Smooth muscle cell (in vitro differentiated cells): ENCODE results near the gene OTOA. TPM values are rescaled to one million over a fixed set of nuclear protein-coding genes. Genes with fewer than 3 reads are reported as not detected.
"Not testable (repeated sequence)": the region's sequence is repeated elsewhere in the genome, so short reads cannot be mapped to it uniquely, and the experiment has no call there.

ENCODE experiments used
- DNase-seq: peaks from one replicate; lab custom pipeline; 2025; ENCODE audit not compliant: unreplicated experiment; lab: John Stamatoyannopoulos, UW
- H2AFZ ChIP-seq: fragments of 200-600 bp; sonication (generic); 2 replicates; pipeline ENCODE4 v1.6.0; 2016; ENCODE audit warnings: antibody characterized with exemption, low read depth, mild to moderate bottlenecking
- H3F3A ChIP-seq: fragments of 200-600 bp; sonication (generic); 2 replicates; pipeline ENCODE4 v1.6.0; 2017; ENCODE audit warnings: antibody characterized with exemption, low read depth
- H3K27ac ChIP-seq: fragments of 200-600 bp; sonication (generic); 2 replicates; pipeline ENCODE4 v1.5.1; 2016; ENCODE audit warnings: low read depth, mild to moderate bottlenecking
- H3K27me3 ChIP-seq: fragments of 200-600 bp; sonication (generic); 2 replicates; pipeline ENCODE4 v1.6.1; 2016; ENCODE audit warnings: low read depth, mild to moderate bottlenecking
- H3K36me3 ChIP-seq: fragments of 200-600 bp; sonication (generic); 2 replicates; pipeline ENCODE4 v1.5.1; 2016; ENCODE audit warnings: low read depth
- H3K4me1 ChIP-seq: fragments of 200-600 bp; sonication (generic); 2 replicates; pipeline ENCODE4 v1.5.1; 2016; ENCODE audit warnings: low read depth
- H3K4me2 ChIP-seq: fragments of 200-600 bp; sonication (generic); 2 replicates; pipeline ENCODE4 v1.6.0; 2016; ENCODE audit warnings: mild to moderate bottlenecking
- H3K4me3 ChIP-seq: fragments of 200-600 bp; sonication (generic); 2 replicates; pipeline ENCODE4 v1.5.1; 2016; ENCODE audit warnings: mild to moderate bottlenecking
- H3K79me2 ChIP-seq: fragments of 200-600 bp; sonication (generic); 2 replicates; pipeline ENCODE4 v1.6.0; 2016; ENCODE audit warnings: low read depth, mild to moderate bottlenecking
- H3K9ac ChIP-seq: fragments of 200-600 bp; sonication (generic); 2 replicates; pipeline ENCODE4 v1.6.0; 2016; ENCODE audit warnings: low read depth
- H3K9me3 ChIP-seq: fragments of 200-600 bp; sonication (generic); replicated peaks from 2 replicates; pipeline ENCODE4 v1.5.1; 2016; ENCODE audit warnings: low read depth
- H4K20me1 ChIP-seq: fragments of 200-600 bp; sonication (generic); 2 replicates; pipeline ENCODE4 v1.6.0; 2016; ENCODE audit warnings: low read depth
- CTCF ChIP-seq: fragments of 200-600 bp; sonication (generic); IDR thresholded peaks from 2 replicates; pipeline ENCODE4 v1.5.1; 2017; ENCODE audit warnings: borderline replicate concordance, mild to moderate bottlenecking, antibody characterized with exemption; ENCODE audit not compliant: insufficient read depth, poor library complexity, severe bottlenecking
- WGBS: methylation state at CpG from one replicate; pipeline ENCODE4 v1.1.7; 2016; ENCODE audit warnings: low lambda C conversion rate; 5-methylcytosine and 5-hydroxymethylcytosine counted together
- polyA plus RNA-seq: library from polyadenylated mRNA; unstranded; fragments of >200 nt; fragmentation: Nextera tagmentation; extraction: Ambion mirVana; gene quantifications from 2 replicates; pipeline ENCODE4 v1.2.1, GENCODE V29; 2016
- total RNA-seq: library from RNA; depleted of rRNA; stranded (reverse); fragments of >200 nt; gene quantifications from 2 replicates; pipeline ENCODE4 v1.2.3, GENCODE V29; 2014

OTOA gene
- total and polyA plus RNA-seq, 2 experiments from 2014 or later = not detected

GRCh38 chr16:21626659-21627277 lies 37.0 kb upstream of the OTOA start:
- Histone ChIP-seq H3K9ac (peak overlapping the region; percentile 79), H3K4me2 (peak overlapping the region; percentile 78), H2AFZ (no peak overlapping the region)

DNA sequence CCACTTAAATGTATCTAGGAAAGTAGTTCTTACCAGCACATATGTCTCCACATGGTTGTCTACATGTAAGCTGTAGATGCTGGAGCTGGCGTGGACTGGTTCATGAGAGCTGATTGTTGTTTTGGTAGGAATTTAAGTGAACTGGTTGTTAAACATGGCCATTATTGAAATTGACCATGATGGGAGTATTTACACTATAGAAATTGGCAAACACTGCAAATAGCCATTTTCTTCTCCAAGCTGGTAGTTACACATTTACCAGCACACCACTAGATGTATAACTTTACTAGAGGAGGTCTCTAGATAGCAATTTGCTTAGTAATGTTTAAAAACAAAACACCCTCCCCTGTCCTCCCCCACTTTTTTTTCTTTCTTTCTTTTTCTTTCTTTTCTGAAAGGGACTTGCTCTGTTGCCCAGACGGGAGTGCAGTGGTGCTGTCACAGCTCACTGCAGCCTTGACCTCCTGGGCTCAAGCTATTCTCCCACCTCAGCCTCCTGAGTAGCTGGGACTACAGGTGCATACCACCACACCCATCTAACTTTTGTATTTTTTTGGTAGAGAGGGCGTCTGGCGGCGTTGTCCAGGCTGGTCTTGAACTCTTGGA lies 35.5 kb upstream of the OTOA start:
- peak overlapping the region; percentile 79 for H3K9ac ChIP-seq
- peak overlapping the region; percentile 96 for H3K27ac ChIP-seq
- H3K36me3 ChIP-seq = peaks cover 3% of the 10 kb centered on the region
- peaks cover 6% of the 10 kb centered on the region for H3K4me1 ChIP-seq
- TF ChIP-seq CTCF = no peak
- no peak overlapping the region for H3K4me3 ChIP-seq
- no peaks in the 10 kb centered on the region for H3K9me3 ChIP-seq
- WGBS = 98% methylated on average over 4 of the region's 5 CpGs
- no peaks in the 10 kb centered on the region for H4K20me1 ChIP-seq
- DNase-seq = no peak
- H3K79me2 ChIP-seq = peaks cover 9% of the 10 kb centered on the region
- H3K27me3 ChIP-seq = no peaks in the 10 kb centered on the region
- H3K4me2 ChIP-seq = no peak overlapping the region
- H2AFZ ChIP-seq = no peak overlapping the region
- H3F3A ChIP-seq = peaks cover 23% of the 10 kb centered on the region

More at GRCh38 chr16:21626659-21627277, 37.0 kb upstream of the OTOA start:
- peak; percentile 15 for DNase-seq
- 10% methylated on average over 6 of the region's 6 CpGs for WGBS
- no peaks in the 10 kb centered on the region for H3K27me3 ChIP-seq
- peaks cover 23% of the 10 kb centered on the region for H3F3A ChIP-seq
- peaks cover 6% of the 10 kb centered on the region for H3K4me1 ChIP-seq
- H3K4me3 ChIP-seq = peak overlapping the region; percentile 23
- H4K20me1 ChIP-seq = peaks cover 3% of the 10 kb centered on the region
- no peaks in the 10 kb centered on the region for H3K9me3 ChIP-seq
- H3K36me3 ChIP-seq = peaks cover 3% of the 10 kb centered on the region
- H3K27ac ChIP-seq = peak overlapping the region; percentile 96
- H3K79me2 ChIP-seq = peaks cover 15% of the 10 kb centered on the region
- no peak for TF ChIP-seq CTCF

DNA sequence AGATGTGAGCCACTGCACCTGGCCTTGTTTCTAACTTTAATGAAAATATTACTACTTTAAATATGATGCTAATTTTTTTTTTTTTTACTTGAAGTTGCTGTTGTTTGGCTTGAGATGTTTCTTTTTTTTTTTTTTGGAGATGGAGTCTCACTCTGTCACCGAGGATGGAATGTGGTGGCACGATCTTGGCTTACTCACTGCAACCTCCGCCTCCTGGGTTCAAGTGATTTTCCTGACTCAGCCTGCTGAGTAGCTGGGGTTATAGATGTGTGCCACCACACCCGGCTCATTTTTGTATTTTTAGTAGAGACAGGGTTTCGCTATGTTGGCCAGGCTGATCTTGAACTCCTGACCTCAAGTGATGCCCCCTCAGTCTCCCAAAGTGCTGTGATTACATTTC lies 35.0 kb upstream of the OTOA start:
- Histone ChIP-seq H3F3A (peaks cover 23% of the 10 kb centered on the region), H4K20me1 (no peaks in the 10 kb centered on the region), H3K36me3 (peaks cover 3% of the 10 kb centered on the region), H3K27me3 (no peaks in the 10 kb centered on the region), H2AFZ (no peak overlapping the region), H3K27ac (peak overlapping the region; percentile 96), H3K79me2 (peaks cover 8% of the 10 kb centered on the region), H3K4me3 (no peak overlapping the region), H3K9me3 (no peaks in the 10 kb centered on the region), H3K4me2 (no peak overlapping the region), H3K9ac (no peak overlapping the region), H3K4me1 (peaks cover 6% of the 10 kb centered on the region)
- WGBS = 88% methylated on average over 5 of the region's 5 CpGs
- DNase-seq = no peak
- no peak for TF ChIP-seq CTCF

GRCh38 chr16:21629616-21630539 lies 33.9 kb upstream of the OTOA start:
- not testable (repeated sequence) for H2AFZ ChIP-seq, DNase-seq, H3K4me2 ChIP-seq, H3K27me3 ChIP-seq, H3K4me3 ChIP-seq, H3K36me3 ChIP-seq, H3K9ac ChIP-seq, H3K4me1 ChIP-seq, H3K9me3 ChIP-seq, H4K20me1 ChIP-seq, H3K79me2 ChIP-seq
- WGBS = 97% methylated on average over 33 of the region's 37 CpGs
- Histone ChIP-seq H3K27ac (peak overlapping the region; percentile 64), H3F3A (peaks cover 17% of the 10 kb centered on the region)

DNA sequence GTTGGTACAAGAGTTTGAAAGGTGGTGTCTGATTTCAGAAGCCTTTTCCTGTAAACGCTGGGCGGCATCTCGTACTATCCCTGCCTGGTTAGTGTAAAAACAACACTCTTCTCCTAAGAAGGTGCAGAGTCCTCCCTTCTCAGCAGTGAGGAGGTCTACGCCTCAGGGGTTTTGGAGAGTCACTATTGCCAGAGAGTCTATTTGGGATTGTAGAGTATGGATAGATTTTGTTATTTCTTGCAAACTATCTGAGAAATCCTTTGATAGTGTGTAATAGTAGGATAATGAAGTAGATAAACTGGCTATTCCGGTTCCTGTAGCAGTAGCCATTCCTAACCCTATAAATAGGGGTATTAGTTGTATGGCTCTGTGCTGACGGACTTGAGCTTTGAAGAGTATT lies 32.9 kb upstream of the OTOA start:
- WGBS = 62% methylated on average over 6 of the region's 6 CpGs
- H3K79me2 ChIP-seq, H3K27me3 ChIP-seq, H2AFZ ChIP-seq, H3K9ac ChIP-seq, H3K4me2 ChIP-seq, H3K4me1 ChIP-seq, H4K20me1 ChIP-seq, H3K9me3 ChIP-seq, H3K36me3 ChIP-seq, H3K4me3 ChIP-seq, DNase-seq: not testable (repeated sequence)
- Histone ChIP-seq H3F3A (peaks cover 12% of the 10 kb centered on the region), H3K27ac (peak overlapping the region; percentile 64)

GRCh38 chr16:21631376-21631775 lies 32.4 kb upstream of the OTOA start:
- WGBS = 66% methylated on average over 8 of the region's 8 CpGs
- not testable (repeated sequence) for H3F3A ChIP-seq, H3K4me2 ChIP-seq, H2AFZ ChIP-seq, H3K9ac ChIP-seq, H3K27me3 ChIP-seq, H3K4me1 ChIP-seq, H4K20me1 ChIP-seq, H3K4me3 ChIP-seq, DNase-seq, H3K9me3 ChIP-seq, H3K36me3 ChIP-seq, H3K27ac ChIP-seq, H3K79me2 ChIP-seq
